ENCODE results near the gene GARIN5A. TPM values are rescaled to one million over a fixed set of nuclear protein-coding genes. Genes with fewer than 3 reads are reported as not detected.

The GARIN5A gene
- total RNA-seq, 1 donor from 2014 or later, result 1.9 TPM

DNA sequence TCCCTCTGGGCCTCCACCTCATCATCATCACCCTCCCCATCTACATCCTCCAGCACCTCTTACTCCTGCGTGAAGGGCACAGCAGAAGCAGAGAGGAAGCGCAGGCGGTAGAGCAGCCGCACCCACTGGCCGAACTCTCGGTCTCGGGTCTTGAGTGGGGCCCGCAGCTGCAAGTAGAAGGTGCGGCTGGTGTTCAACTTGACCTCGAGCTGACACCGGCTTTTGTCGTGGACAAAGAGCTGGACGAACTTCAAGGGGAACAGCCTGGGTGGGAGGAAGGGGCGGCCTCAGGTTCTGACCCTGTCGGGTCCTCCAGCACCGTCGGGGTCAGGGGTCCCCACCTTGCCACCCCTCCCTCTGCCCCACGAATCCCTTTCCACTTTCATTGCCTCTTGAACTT, 9.1 kb downstream of the GARIN5A start:
- TF ChIP-seq, protein P1, sequence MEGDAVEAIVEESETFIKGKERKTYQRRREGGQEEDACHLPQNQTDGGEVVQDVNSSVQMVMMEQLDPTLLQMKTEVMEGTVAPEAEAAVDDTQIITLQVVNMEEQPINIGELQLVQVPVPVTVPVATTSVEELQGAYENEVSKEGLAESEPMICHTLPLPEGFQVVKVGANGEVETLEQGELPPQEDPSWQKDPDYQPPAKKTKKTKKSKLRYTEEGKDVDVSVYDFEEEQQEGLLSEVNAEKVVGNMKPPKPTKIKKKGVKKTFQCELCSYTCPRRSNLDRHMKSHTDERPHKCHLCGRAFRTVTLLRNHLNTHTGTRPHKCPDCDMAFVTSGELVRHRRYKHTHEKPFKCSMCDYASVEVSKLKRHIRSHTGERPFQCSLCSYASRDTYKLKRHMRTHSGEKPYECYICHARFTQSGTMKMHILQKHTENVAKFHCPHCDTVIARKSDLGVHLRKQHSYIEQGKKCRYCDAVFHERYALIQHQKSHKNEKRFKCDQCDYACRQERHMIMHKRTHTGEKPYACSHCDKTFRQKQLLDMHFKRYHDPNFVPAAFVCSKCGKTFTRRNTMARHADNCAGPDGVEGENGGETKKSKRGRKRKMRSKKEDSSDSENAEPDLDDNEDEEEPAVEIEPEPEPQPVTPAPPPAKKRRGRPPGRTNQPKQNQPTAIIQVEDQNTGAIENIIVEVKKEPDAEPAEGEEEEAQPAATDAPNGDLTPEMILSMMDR (conservative IDR thresholded peaks at IDR 0.05), result no peak

DNA sequence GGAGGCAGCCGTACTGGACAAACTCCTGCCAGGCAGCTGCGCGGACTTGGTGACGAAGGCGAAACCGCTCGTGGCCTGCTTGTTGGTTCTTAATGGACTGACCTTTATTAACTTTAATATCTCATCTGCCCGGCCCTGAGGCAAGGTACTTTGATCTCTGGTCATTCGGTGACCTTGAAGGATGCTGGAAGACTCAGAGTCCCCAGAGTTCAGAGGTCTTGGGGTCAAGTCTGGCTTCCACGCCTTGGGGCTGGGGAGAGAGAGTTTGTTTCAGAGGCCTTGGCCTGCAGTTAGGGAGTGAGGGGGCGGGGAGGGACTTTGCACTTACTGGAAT, 10.0 kb downstream of the GARIN5A start:
- H3K4me3 Mint-ChIP-seq, result no peak overlapping the region
- no peaks in the 10 kb centered on the region for H3K27me3 Mint-ChIP-seq
- DNase-seq (ENCODE audit: extremely low spot score, unreplicated experiment), result no peak
- TF ChIP-seq, protein P1 (conservative IDR thresholded peaks at IDR 0.05), result no peak
- peaks cover 8% of the 10 kb centered on the region for H3K4me1 Mint-ChIP-seq (ENCODE audit: unreplicated experiment)
- H3K27ac Mint-ChIP-seq, result no peak overlapping the region
- no peaks in the 10 kb centered on the region for H3K9me3 Mint-ChIP-seq
- H3K36me3 Mint-ChIP-seq, result no peaks in the 10 kb centered on the region

More for the DNA sequence above, 9.1 kb downstream of the GARIN5A start:
- no peak for DNase-seq (ENCODE audit: extremely low spot score, unreplicated experiment)
- H3K9me3 Mint-ChIP-seq, result no peaks in the 10 kb centered on the region
- no peak overlapping the region for H3K4me3 Mint-ChIP-seq
- no peaks in the 10 kb centered on the region for H3K36me3 Mint-ChIP-seq
- peaks cover 8% of the 10 kb centered on the region for H3K4me1 Mint-ChIP-seq (ENCODE audit: unreplicated experiment)
- H3K27ac Mint-ChIP-seq, result no peak overlapping the region
- H3K27me3 Mint-ChIP-seq, result no peaks in the 10 kb centered on the region

DNA sequence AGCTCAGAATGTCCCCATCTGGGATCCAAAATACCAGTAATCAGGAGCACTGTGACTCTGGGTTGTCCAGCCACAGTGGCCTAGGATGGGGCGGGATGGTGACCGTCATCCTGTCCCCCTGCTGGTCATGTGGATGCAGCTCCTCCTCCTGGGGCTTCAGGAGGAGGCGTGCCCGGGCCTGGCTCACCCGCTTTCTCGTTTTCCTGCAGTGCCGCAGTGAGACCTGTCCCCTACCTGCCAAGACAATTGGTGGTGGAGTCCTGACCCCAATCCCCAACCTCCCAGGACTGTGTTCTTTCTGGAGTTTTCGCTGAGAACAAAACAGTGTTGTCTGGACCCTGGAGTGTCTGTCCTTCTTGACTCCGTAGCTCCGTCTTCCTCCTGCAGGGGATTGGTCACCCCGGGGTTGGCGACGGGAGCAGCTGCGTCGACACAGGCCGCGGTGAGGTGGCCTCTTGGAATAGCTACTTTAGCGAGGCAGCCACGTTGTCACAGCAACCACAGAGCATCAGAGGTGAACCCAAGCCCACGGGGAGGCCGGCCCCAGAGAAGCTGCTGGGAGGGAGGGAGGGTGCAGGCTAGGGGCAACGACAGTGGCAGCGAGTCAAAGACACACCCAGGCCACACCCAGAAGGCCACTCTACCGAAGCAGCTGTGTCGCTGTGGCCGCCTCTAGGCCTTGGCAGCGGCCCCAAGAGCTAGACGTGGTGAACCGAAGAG, 10.5 kb downstream of the GARIN5A start:
- Mint-ChIP-seq H3K27ac (no peak overlapping the region), H3K9me3 (no peaks in the 10 kb centered on the region), H3K27me3 (no peaks in the 10 kb centered on the region), H3K4me3 (no peak overlapping the region), H3K36me3 (no peaks in the 10 kb centered on the region), H3K4me1 (ENCODE audit: unreplicated experiment) (peaks cover 12% of the 10 kb centered on the region)
- TF ChIP-seq, protein P1 (conservative IDR thresholded peaks at IDR 0.05), result peak; percentile 77
- DNase-seq (ENCODE audit: extremely low spot score, unreplicated experiment), result no peak

DNA sequence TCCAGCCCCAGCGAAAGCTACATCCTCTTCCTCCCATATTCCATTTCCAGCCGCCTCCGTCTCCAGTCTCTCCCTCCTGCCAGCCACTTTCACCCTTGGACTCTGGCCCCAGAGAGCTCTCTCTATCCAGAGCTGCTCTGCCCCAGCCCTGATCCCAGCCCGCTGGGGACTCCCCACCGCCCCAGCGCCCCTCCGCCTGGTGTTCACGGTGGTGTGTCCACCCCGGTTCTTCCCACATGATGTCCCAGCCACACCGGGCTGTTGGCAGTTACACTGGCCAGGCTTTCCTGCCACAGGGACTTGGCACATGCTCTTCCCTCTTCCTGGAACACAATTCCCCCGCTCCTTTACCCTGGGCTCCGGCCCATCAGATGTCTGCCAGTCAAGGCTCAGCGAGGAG, 11.6 kb downstream of the GARIN5A start:
- Mint-ChIP-seq H3K36me3 (no peaks in the 10 kb centered on the region), H3K9me3 (no peaks in the 10 kb centered on the region), H3K27me3 (no peaks in the 10 kb centered on the region), H3K27ac (no peak overlapping the region), H3K4me1 (ENCODE audit: unreplicated experiment) (peaks cover 13% of the 10 kb centered on the region), H3K4me3 (no peak overlapping the region)
- TF ChIP-seq, protein P1 (conservative IDR thresholded peaks at IDR 0.05), result no peak
- DNase-seq (ENCODE audit: extremely low spot score, unreplicated experiment), result no peak

DNA sequence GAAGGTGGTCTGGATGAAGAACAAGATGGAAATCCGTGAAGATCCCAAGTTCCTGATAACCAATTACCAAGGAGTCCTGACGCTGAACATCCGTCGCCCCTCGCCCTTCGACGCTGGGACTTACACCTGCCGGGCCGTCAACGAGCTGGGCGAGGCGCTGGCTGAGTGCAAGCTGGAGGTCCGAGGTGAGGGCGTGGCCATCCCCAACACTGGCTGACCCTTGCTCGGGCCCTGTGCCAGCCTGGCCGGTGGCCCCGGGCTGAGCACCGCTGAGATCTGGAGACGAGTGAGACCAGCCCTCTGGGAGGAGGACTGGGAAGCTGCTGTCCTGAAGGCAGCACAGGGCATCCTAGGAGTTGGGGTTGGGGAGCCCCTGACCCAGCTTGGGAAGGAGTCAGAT, 12.3 kb downstream of the GARIN5A start:
- peaks cover 13% of the 10 kb centered on the region for H3K4me1 Mint-ChIP-seq (ENCODE audit: unreplicated experiment)
- H3K4me3 Mint-ChIP-seq, result no peak overlapping the region
- no peaks in the 10 kb centered on the region for H3K36me3 Mint-ChIP-seq
- no peak overlapping the region for H3K27ac Mint-ChIP-seq
- no peaks in the 10 kb centered on the region for H3K27me3 Mint-ChIP-seq
- H3K9me3 Mint-ChIP-seq, result no peaks in the 10 kb centered on the region
- no peak for DNase-seq (ENCODE audit: extremely low spot score, unreplicated experiment)
- TF ChIP-seq, protein P1 (conservative IDR thresholded peaks at IDR 0.05), result no peak

Measured in type B pancreatic cell (in vitro differentiated cells).